HG02943 (cell line): ENCODE measurements around the gene JAKMIP1.

ENCODE experiments used
- ATAC-seq: cut with Tn5 transposase; IDR thresholded peaks from one replicate; pipeline ENCODE4 v1.9.1; 2021; ENCODE audit warnings: mild to moderate bottlenecking, low read depth, moderate library complexity; ENCODE audit not compliant: unreplicated experiment

Gene JAKMIP1

GRCh38 chr4:5980436-5981155, 219.8 kb downstream of the JAKMIP1 start:
- no peak for ATAC-seq

- ATAC-seq = no peak
Measured at GRCh38 chr4:5979981-5980380, 220.4 kb downstream of the JAKMIP1 start.

- no peak for ATAC-seq
Measured at GRCh38 chr4:5976921-5977320, 223.4 kb downstream of the JAKMIP1 start.

GRCh38 chr4:5976431-5976830, 223.9 kb downstream of the JAKMIP1 start:
- no peak for ATAC-seq
